SK-N-SH (cell line): ENCODE data around the gene EXOC3. TPM values are rescaled to one million over a fixed set of nuclear protein-coding genes. Genes with fewer than 3 reads are reported as not detected.

Experiments used
- CTCF ChIA-PET: fragments of 300-600, 350-600 bp; formaldehyde crosslinking; extraction: SDS; loops from one replicate; lab custom pipeline; 2021; lab: Yijun Ruan, JAX
- POLR2A ChIA-PET: fragments of 350-600 bp; sonication (Branson Sonifier 250); formaldehyde crosslinking; extraction: SDS; loops from one replicate; lab custom pipeline; 2020; ENCODE audit warnings: antibody characterized with exemption, inconsistent platforms; lab: Yijun Ruan, JAX
- DNase-seq: peaks from one replicate; pipeline ENCODE4 v3.0.0; 2012
- H2AFZ ChIP-seq: fragments of 200-600 bp; sonication (generic); 2 replicates; pipeline ENCODE4 v1.8.1; 2016; ENCODE audit warnings: antibody characterized with exemption, mild to moderate bottlenecking, low read depth
- H3F3A ChIP-seq: fragments of 200-600 bp; sonication (generic); replicated peaks from 2 replicates; pipeline ENCODE3; 2016; ENCODE audit warnings: antibody characterized with exemption, mild to moderate bottlenecking; ENCODE audit not compliant: insufficient read depth
- H3K27ac ChIP-seq, 2 experiments: fragments of 200-500 bp in 1 of 2; fragments of 200-600 bp in 1 of 2; sonication (Bioruptor generic) in 1 of 2; sonication (generic), shearing (Covaris generic) in 1 of 2; 2 replicates each; pipeline versions ENCODE4 v1.5.1 to v1.6.1; 2014 to 2016; ENCODE audit warnings: low read depth in 2 of 2, inconsistent platforms in 1 of 2, low read length in 1 of 2, mild to moderate bottlenecking in 1 of 2, mixed read lengths in 1 of 2
- H3K27me3 ChIP-seq: fragments of 200-600 bp; sonication (generic), shearing (Covaris generic); 2 replicates; pipeline ENCODE4 v1.6.1; 2016; ENCODE audit warnings: mixed run types; ENCODE audit not compliant: insufficient read depth
- H3K36me3 ChIP-seq, 2 experiments: fragments of 200-500 bp in 1 of 2; fragments of 200-600 bp in 1 of 2; sonication (Bioruptor generic) in 1 of 2; sonication (generic) in 1 of 2; replicated peaks in 1 of 2; 2 replicates each; pipeline versions ENCODE3 to v1.5.1; 2014 to 2016; ENCODE audit warnings: low read length in 1 of 2, mild to moderate bottlenecking in 1 of 2; ENCODE audit not compliant: insufficient read depth in 2 of 2, control insufficient read depth in 1 of 2
- H3K4me1 ChIP-seq, 2 experiments: fragments of 200-500 bp in 1 of 2; fragments of 200-600 bp in 1 of 2; sonication (Bioruptor generic) in 1 of 2; sonication (generic), shearing (Covaris generic) in 1 of 2; 2 replicates each; pipeline versions ENCODE4 v1.5.1 to v1.6.1; 2014 to 2016; ENCODE audit warnings: low read depth in 1 of 2, low read length in 1 of 2, mixed run types in 1 of 2; ENCODE audit not compliant: insufficient read depth in 2 of 2, control insufficient read depth in 1 of 2
- H3K4me2 ChIP-seq: fragments of 200-600 bp; sonication (generic), shearing (Covaris generic); 2 replicates; pipeline ENCODE4 v1.6.1; 2017; ENCODE audit warnings: mixed run types
- H3K4me3 ChIP-seq, 2 experiments: fragments of 200-500 bp in 1 of 2; fragments of 200-600 bp in 1 of 2; sonication (Bioruptor generic) in 1 of 2; sonication (generic), shearing (Covaris generic) in 1 of 2; 2 replicates each; pipeline versions ENCODE4 v1.5.1 to v1.8.1; 2014 to 2016; ENCODE audit warnings: low read depth in 2 of 2, inconsistent platforms in 1 of 2, low read length in 1 of 2, mild to moderate bottlenecking in 1 of 2, mixed read lengths in 1 of 2, moderate library complexity in 1 of 2
- H3K79me2 ChIP-seq: fragments of 200-600 bp; sonication (generic); 2 replicates; pipeline ENCODE4 v1.8.1; 2017; ENCODE audit warnings: mild to moderate bottlenecking; ENCODE audit not compliant: insufficient read depth
- H3K9ac ChIP-seq: fragments of 200-600 bp; sonication (generic); 2 replicates; pipeline ENCODE4 v1.6.1; 2017; ENCODE audit warnings: mixed run types
- H3K9me2 ChIP-seq: fragments of 200-600 bp; sonication (generic); 2 replicates; pipeline ENCODE4 v1.6.1; 2017; ENCODE audit warnings: mixed run types
- H3K9me3 ChIP-seq: fragments of 200-600 bp; sonication (generic); 2 replicates; pipeline ENCODE4 v1.6.1; 2017; ENCODE audit warnings: mixed run types, mild to moderate bottlenecking, moderate library complexity
- H4K20me1 ChIP-seq: fragments of 200-600 bp; sonication (generic); 2 replicates; pipeline ENCODE4 v1.6.1; 2017; ENCODE audit warnings: mild to moderate bottlenecking, mixed run types; ENCODE audit not compliant: insufficient read depth
- FOSL2 ChIP-seq: IDR thresholded peaks from 2 replicates; pipeline ENCODE4 v1.4.0; 2012; ENCODE audit warnings: low read depth, mild to moderate bottlenecking, moderate library complexity, borderline replicate concordance
- GABPA ChIP-seq: IDR thresholded peaks from 2 replicates; pipeline ENCODE4 v1.4.0; 2012; ENCODE audit warnings: low read depth, mild to moderate bottlenecking
- GATA2 ChIP-seq: sonication (generic); formaldehyde crosslinking; IDR thresholded peaks from 2 replicates; pipeline ENCODE4 v1.5.0; 2020; ENCODE audit warnings: mild to moderate bottlenecking, missing genetic modification reagents
- MEF2A ChIP-seq: IDR thresholded peaks from 2 replicates; pipeline ENCODE4 v1.4.0; 2012; ENCODE audit warnings: low read depth, borderline replicate concordance
- REST ChIP-seq: IDR thresholded peaks from 2 replicates; pipeline ENCODE4 v1.6.1; 2012; ENCODE audit warnings: mild to moderate bottlenecking, low read depth, low read length, moderate library complexity
- RXRA ChIP-seq: IDR thresholded peaks from 2 replicates; pipeline ENCODE4 v1.4.0; 2012; ENCODE audit warnings: low read depth, mild to moderate bottlenecking, borderline replicate concordance
- TAF1 ChIP-seq: IDR thresholded peaks from 2 replicates; pipeline ENCODE4 v1.6.1; 2012; ENCODE audit warnings: low read depth, mild to moderate bottlenecking, low read length, moderate library complexity, borderline replicate concordance
- TCF12 ChIP-seq: IDR thresholded peaks from 2 replicates; pipeline ENCODE4 v1.4.0; 2012
- YY1 ChIP-seq: IDR thresholded peaks from 2 replicates; pipeline ENCODE4 v1.4.0; 2012; ENCODE audit warnings: low read depth, mild to moderate bottlenecking
- WGBS: methylation state at CpG from one replicate; pipeline ENCODE4 v1.1.6; 2017; ENCODE audit warnings: low lambda C conversion rate; 5-methylcytosine and 5-hydroxymethylcytosine counted together
- polyA plus RNA-seq, 3 experiments: library from polyadenylated mRNA; depleted of rRNA; stranded (reverse); fragments of >200 nt; gene quantifications; 2 replicates each; pipeline ENCODE4 v1.2.3, GENCODE V29; 2012

EXOC3 gene
- polyA plus RNA-seq, 1 of the 3 experiments (the other 2 are of a cell fraction), result 25.7 TPM

GRCh38 chr5:511476-511875 lies 68.5 kb downstream of the EXOC3 start:
- POLR2A ChIA-PET, result no interaction called here
- Histone ChIP-seq H3K27me3 (peaks cover 15% of the 10 kb centered on the region; the same call in 1 of the 2 replicates), H3K27ac (no peak overlapping the region), H3K9ac (no peak overlapping the region), H3K4me2 (no peak overlapping the region), H4K20me1 (no peaks in the 10 kb centered on the region), H3F3A (no peaks in the 10 kb centered on the region), H2AFZ (no peak overlapping the region), H3K36me3 (no peaks in the 10 kb centered on the region), H3K9me3 (no peaks in the 10 kb centered on the region), H3K79me2 (no peaks in the 10 kb centered on the region), H3K4me3 (no peak overlapping the region), H3K9me2 (no peaks in the 10 kb centered on the region), H3K4me1 (no peaks in the 10 kb centered on the region)
- 63% methylated on average over 12 of the region's 16 CpGs for WGBS
- CTCF ChIA-PET, result interaction anchor here (1.2 kb wide), 1 partner anchor 16 kb away, joined by 3 read pairs; no protein-coding TSS in a partner anchor
- DNase-seq, result no peak
- no peak for TF ChIP-seq YY1
- TF ChIP-seq REST, result no peak

- Histone ChIP-seq H3K4me1 (no peaks in the 10 kb centered on the region), H3K36me3 (no peaks in the 10 kb centered on the region), H2AFZ (no peak overlapping the region), H3K27me3 (peaks cover 20% of the 10 kb centered on the region; the same call in 1 of the 2 replicates), H3K9ac (no peak overlapping the region), H3K9me3 (no peaks in the 10 kb centered on the region), H4K20me1 (no peaks in the 10 kb centered on the region), H3F3A (no peaks in the 10 kb centered on the region), H3K79me2 (no peaks in the 10 kb centered on the region)
- ChIA-PET POLR2A (no interaction called here), CTCF (no interaction called here)
- 54% methylated on average over 19 of the region's 31 CpGs for WGBS
- no peak for TF ChIP-seq MEF2A
- no peak for TF ChIP-seq TCF12
- TF ChIP-seq, all 33 proteins: peak for 0
- Histone ChIP-seq H3K9me2 (no peaks in the 10 kb centered on the region), H3K4me2 (no peak overlapping the region), H3K27ac (no peak overlapping the region), H3K4me3 (no peak overlapping the region)
- no peak for DNase-seq
These were observed 70.5 kb downstream of the EXOC3 start for GRCh38 chr5:513216-514100.

GRCh38 chr5:514101-514485 lies 71.1 kb downstream of the EXOC3 start:
- no peak overlapping the region for H3K9ac ChIP-seq
- ChIA-PET POLR2A (no interaction called here), CTCF (interaction anchor here (0.8 to 1.1 kb wide), 2 partner anchors 10 to 16 kb away, joined by 3 read pairs; no protein-coding TSS in a partner anchor)
- no peaks in the 10 kb centered on the region for H3K79me2 ChIP-seq
- H3K9me2 ChIP-seq, result no peaks in the 10 kb centered on the region
- H3K4me1 ChIP-seq, result no peaks in the 10 kb centered on the region
- no peaks in the 10 kb centered on the region for H4K20me1 ChIP-seq
- no peak overlapping the region for H2AFZ ChIP-seq
- TF ChIP-seq GATA2 (CRISPR knock-in tag) (no peak), FOSL2 (no peak), TCF12 (no peak), GABPA (no peak), MEF2A (no peak), TAF1 (no peak), RXRA (no peak)
- no peak overlapping the region for H3K27ac ChIP-seq
- H3K9me3 ChIP-seq, result no peaks in the 10 kb centered on the region
- H3K27me3 ChIP-seq, result peaks cover 20% of the 10 kb centered on the region; the same call in 1 of the 2 replicates
- H3F3A ChIP-seq, result no peaks in the 10 kb centered on the region
- no peak overlapping the region for H3K4me3 ChIP-seq
- H3K36me3 ChIP-seq, result no peaks in the 10 kb centered on the region
- no peak overlapping the region for H3K4me2 ChIP-seq
- DNase-seq, result no peak
- WGBS, result 68% methylated on average over 9 of the region's 12 CpGs
